ENCODE measurements around the gene SEPTIN5. TPM values are rescaled to one million over a fixed set of nuclear protein-coding genes. Genes with fewer than 3 reads are reported as not detected.
A peak's percentile ranks its signal among the peaks of the same experiment; 100 is the strongest.

SEPTIN5 gene
- total and polyA plus RNA-seq, 9 of the 15 experiments (the other 6 are each of a cell fraction or from before 2014, with no cell fraction given): 0.03 to 195 (median 119) TPM

DNA sequence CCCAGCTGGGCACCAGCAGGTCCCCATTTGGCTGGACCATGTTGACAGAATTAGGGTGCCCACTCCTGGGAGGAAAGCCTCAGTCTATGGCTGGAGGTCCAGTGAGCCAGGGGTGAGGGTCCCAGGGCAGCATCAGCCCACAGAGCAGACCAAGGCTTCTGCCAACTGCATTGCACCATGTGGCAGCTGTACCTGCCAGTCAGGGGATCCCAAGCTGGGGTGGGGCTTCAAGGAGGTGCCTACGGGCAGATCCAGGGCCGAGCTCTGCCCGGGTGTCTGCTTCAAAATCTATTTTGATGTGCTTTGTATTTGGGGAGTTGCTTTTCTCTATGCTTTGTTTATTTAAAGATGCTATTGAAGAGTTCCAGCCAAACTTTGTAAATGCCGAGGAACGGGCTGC, 19.5 kb downstream of the SEPTIN5 start:
- no peaks in the 10 kb centered on the region for H3K9me1 ChIP-seq (ENCODE audit: control insufficient read depth, insufficient read depth, low read length)
- CTCF ChIA-PET (ENCODE audit: low intra/inter-chr PET ratio): no interaction called here
- intact Hi-C loops (cut with micrococcal nuclease) (loop anchor here (5.0 kb wide), 2 partner anchors 159 to 384 kb away; partner anchors contain the start of genes RANBP1 and TRMT2A), in situ Hi-C loops (cut with MboI) (loop anchor here (5.0 kb wide), 1 partner anchor 179 kb away; no protein-coding TSS in a partner anchor)
- H3K9ac ChIP-seq (ENCODE audit: insufficient read depth in 1 of 2, low read depth in 2 of 2, low read length in 2 of 2): peak overlapping the region in 1 of 2 experiments; percentile 50; a peak in 1 of 4 replicates
- no peak overlapping the region for H3K4me2 ChIP-seq (ENCODE audit: insufficient read depth, low read length)
- no peak overlapping the region for H3K4me3 ChIP-seq
- H3K9me3 ChIP-seq (replicated peaks; ENCODE audit: control insufficient read depth, insufficient read depth, low read depth, low read length): no peaks in the 10 kb centered on the region
- H3K27ac ChIP-seq (ENCODE audit: extremely low read depth, low read depth, low read length): no peak overlapping the region
- ATAC-seq (no peak), FAIRE-seq (no peak), DNase-seq (ENCODE audit: extremely low read depth in 1 of 4, low spot score in 3 of 4) (no peak)
- no TSS peak for BruUV-seq (replicated peaks)
- TF ChIP-seq BHLHE40 (IDR thresholded peaks at IDR 0.05; ENCODE audit: low read length): 0 out of 2 replicates have a peak, but pooled peaks have one; percentile 8
- no peak for TF ChIP-seq BRCA1 (IDR thresholded peaks at IDR 0.05)
- TF ChIP-seq BRCA1 (CRISPR knock-in tag; IDR thresholded peaks at IDR 0.05): no peak
- TF ChIP-seq, protein P1, sequence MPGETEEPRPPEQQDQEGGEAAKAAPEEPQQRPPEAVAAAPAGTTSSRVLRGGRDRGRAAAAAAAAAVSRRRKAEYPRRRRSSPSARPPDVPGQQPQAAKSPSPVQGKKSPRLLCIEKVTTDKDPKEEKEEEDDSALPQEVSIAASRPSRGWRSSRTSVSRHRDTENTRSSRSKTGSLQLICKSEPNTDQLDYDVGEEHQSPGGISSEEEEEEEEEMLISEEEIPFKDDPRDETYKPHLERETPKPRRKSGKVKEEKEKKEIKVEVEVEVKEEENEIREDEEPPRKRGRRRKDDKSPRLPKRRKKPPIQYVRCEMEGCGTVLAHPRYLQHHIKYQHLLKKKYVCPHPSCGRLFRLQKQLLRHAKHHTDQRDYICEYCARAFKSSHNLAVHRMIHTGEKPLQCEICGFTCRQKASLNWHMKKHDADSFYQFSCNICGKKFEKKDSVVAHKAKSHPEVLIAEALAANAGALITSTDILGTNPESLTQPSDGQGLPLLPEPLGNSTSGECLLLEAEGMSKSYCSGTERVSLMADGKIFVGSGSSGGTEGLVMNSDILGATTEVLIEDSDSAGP (CRISPR knock-in tag; IDR thresholded peaks at IDR 0.05): no peak
- TF ChIP-seq, protein P2, sequence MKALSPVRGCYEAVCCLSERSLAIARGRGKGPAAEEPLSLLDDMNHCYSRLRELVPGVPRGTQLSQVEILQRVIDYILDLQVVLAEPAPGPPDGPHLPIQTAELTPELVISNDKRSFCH (CRISPR knock-in tag; IDR thresholded peaks at IDR 0.05): no peak
- TF ChIP-seq, protein P2 (tag; IDR thresholded peaks at IDR 0.05): no peak
- H3K4me1 ChIP-seq (replicated peaks in 1 of 2; ENCODE audit: control insufficient read depth in 2 of 2, insufficient read depth in 2 of 2, low read length in 2 of 2): peaks cover 11 to 71% of the 10 kb centered on the region in 2 experiments
- H3K27me3 ChIP-seq (ENCODE audit: control insufficient read depth in 2 of 2, insufficient read depth in 2 of 2, low read length in 2 of 2): peaks cover 0 to 39% of the 10 kb centered on the region in 2 experiments; a peak in 2 of 5 replicates
- WGBS (ENCODE audit: insufficient coverage, low coverage, missing lambda C conversion rate): 10% methylated on average over 5 of the region's 5 CpGs
- peaks cover 16% of the 10 kb centered on the region for H4K20me1 ChIP-seq (replicated peaks; ENCODE audit: control insufficient read depth, insufficient read depth, low read length)
- no peaks in the 10 kb centered on the region for H3K79me2 ChIP-seq (ENCODE audit: control insufficient read depth, insufficient read depth, low read length)
- POLR2A ChIA-PET: interaction anchor here (0.7 to 2.4 kb wide), 3 partner anchors 10 to 179 kb away, joined by 4 to 10 read pairs (median 4); partner anchors contain the start of gene GP1BB
- no peak overlapping the region for H2AFZ ChIP-seq (ENCODE audit: low read depth, low read length)
- no peaks in the 10 kb centered on the region for H3K36me3 ChIP-seq (ENCODE audit: control insufficient read depth, insufficient read depth, low read length)
